Middle frontal gyrus (tissue), 1 donor: ENCODE data around the gene AS3MT.
"Not testable (repeated sequence)": the region's sequence is repeated elsewhere in the genome, so short reads cannot be mapped to it uniquely, and the experiment has no call there.

Experiments
- DNase-seq: peaks from one replicate; pipeline ENCODE4 v3.0.0-alpha.2; 2015; ENCODE audit warnings: low spot score; ENCODE audit errors: extremely low spot score

Gene AS3MT

GRCh38 chr10:102855731-102856436 is 13.4 kb upstream of the AS3MT start:
- DNase-seq = not testable (repeated sequence)

- DNase-seq = no peak
Observed at GRCh38 chr10:102856758-102857424, 12.4 kb upstream of the AS3MT start.

DNA sequence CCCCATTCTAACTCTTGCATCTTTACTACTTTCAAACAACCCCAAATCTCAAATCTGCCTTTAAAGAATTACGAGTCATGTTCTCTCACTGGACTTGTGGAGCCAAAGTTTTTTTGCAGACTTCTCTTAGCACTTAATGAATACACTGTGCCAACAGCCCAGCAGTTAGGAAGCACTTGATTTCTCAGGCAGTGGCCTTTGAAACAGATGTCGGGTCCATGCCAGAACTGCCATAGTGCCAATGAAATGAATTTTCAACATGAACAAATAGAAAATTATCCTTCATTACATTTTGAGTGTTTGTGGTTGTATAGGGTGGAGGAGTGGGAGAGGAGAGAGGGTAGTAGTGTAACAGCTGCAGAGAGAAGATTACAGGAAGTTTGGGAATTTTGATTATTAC is 9.4 kb upstream of the AS3MT start:
- no peak for DNase-seq

DNA sequence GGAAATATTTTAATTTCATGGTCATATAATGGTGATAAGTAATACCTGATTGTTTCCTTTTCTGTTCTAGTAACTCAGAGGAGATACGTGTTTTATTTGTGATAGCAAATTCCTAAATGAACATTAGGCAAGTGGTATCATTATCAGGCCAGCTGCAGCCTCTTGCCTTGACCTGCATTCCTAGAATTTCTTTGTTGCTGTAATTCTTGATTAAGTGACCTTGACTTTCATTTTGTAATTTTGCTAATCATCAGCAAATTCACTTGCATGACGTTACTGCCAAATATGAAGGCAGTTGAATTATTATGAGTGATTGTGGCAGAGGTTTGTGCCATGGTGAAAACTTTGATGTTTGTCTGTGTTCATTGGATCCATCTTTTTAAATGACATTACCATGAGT is 5.6 kb upstream of the AS3MT start:
- no peak for DNase-seq

DNA sequence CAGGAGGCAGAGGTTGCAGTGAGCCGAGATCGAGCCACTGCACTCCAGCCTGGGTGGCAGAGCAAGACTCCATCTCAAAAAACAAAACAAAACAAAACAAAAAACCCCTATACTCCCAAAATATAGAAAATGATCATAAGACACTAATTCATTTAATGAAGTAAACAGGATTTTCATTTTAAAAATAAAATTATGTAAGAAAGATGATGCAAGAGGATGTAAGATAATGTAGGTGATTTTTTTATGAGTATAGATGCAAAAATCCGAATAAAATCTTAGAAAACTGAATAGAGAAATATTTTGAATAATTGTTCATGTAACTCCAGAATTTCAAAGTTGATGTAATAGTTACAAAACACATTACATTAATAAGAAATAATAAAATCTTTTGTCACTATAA is 3.6 kb upstream of the AS3MT start:
- DNase-seq = no peak

- DNase-seq = no peak
Observed at GRCh38 chr10:102868911-102869257, 386 bp upstream of the AS3MT start.

DNA sequence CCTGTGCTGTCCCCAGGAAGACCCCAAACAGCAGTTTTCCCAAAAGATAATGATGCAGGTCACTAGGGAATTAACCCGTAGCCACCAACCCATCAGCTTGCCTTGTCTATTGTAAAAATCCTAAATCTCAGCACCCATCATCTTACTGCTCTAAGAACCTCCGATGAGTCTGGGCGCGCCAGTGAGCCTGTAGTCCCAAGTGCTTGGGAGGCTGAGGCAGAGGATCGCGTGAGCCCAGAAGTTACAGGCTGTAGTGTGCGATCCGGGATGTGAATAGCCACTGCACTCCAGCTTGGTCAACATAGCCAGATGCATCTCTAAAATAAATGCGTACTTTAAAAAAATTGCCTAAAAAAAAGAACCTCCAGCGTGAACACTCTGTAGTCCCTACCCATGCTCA is 951 bp downstream of the AS3MT start:
- DNase-seq = no peak

GRCh38 chr10:102872163-102872562 is 2.9 kb downstream of the AS3MT start:
- no peak for DNase-seq

DNA sequence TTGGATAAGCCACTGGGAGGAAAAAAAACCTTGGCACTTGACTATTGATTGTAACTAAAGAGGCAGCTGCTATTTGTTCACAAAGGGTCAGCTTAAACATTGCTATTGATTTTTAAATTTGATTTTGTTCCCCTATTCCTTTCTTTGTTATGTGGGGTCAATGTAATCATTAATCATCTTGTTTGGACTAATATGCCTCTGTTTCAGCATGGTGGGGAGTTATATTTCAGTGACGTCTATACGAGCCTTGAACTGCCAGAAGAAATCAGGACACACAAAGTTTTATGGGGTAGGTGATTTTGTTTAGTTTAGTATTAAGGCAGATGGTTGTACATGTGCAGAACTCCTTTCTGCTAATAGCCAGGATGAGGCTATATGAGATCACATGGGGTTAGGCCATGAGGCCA is 7.5 kb downstream of the AS3MT start:
- no peak for DNase-seq

DNA sequence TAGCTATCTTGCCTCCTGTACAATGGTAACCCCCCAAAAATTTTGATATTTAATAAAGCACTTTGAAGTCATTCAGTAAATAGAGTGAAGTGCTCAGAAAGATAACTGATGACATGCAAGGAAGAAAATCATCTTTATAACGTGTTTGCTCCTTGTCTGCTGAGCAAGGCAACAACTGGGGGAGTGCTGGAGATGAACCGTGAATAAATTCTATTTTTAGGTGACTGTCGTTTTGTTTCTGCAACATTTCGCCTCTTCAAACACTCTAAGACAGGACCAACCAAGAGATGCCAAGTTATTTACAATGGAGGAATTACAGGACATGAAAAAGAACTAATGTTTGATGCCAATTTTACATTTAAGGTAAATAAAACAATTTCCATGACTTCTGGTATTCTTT is 9.4 kb downstream of the AS3MT start:
- DNase-seq = no peak

- DNase-seq = no peak
Observed at GRCh38 chr10:102880256-102880655, 11.0 kb downstream of the AS3MT start.

GRCh38 chr10:102888048-102888447 is 18.8 kb downstream of the AS3MT start:
- DNase-seq = no peak

- DNase-seq = no peak
Observed at GRCh38 chr10:102894466-102895213, 25.4 kb downstream of the AS3MT start.

GRCh38 chr10:102900006-102900405 is 30.7 kb downstream of the AS3MT start:
- DNase-seq = no peak

DNA sequence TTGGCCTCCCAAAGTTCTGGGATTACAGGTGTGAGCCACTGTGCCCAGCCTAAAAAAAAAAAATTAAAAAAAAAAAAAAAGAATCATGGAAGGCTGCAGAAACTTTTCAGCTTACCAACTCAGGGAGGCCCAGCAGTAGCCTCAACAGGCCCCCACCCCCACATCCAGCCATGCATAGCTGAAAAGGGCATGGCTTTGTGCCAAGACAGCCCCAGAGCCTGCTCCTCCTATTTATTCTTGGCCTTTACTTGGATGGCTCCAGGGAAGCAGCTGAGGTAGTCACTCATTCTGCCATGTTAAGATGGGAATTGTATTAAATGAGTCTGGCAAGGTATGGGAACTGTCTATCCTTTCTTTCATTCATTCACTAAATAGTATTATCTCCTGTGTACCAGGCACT is 35.1 kb downstream of the AS3MT start:
- DNase-seq = no peak

GRCh38 chr10:102906507-102906906 is 37.2 kb downstream of the AS3MT start:
- no peak for DNase-seq

DNA sequence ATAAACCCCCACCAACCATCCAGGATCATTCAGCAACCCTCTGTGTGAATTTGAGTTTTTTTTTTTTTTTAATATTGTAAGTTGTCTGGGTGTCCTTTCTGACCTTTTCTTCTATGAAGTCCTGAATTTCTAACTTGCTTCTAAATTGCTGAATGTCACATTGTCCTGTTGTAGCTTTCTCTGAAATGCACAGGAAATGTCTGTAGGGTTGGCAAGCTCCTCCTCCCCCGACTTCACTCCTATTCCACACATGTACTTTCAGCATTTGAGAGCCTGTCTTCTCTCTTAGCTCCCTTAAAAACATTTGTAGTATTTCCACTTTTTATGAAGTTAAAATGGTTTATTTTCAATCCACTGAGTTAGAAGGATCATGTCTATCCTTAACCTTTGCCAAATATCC is 45.5 kb downstream of the AS3MT start:
- no peak for DNase-seq

GRCh38 chr10:102916173-102916572 is 46.9 kb downstream of the AS3MT start:
- DNase-seq = no peak

GRCh38 chr10:102917314-102917961 is 48.2 kb downstream of the AS3MT start:
- DNase-seq = peak; percentile 58

DNA sequence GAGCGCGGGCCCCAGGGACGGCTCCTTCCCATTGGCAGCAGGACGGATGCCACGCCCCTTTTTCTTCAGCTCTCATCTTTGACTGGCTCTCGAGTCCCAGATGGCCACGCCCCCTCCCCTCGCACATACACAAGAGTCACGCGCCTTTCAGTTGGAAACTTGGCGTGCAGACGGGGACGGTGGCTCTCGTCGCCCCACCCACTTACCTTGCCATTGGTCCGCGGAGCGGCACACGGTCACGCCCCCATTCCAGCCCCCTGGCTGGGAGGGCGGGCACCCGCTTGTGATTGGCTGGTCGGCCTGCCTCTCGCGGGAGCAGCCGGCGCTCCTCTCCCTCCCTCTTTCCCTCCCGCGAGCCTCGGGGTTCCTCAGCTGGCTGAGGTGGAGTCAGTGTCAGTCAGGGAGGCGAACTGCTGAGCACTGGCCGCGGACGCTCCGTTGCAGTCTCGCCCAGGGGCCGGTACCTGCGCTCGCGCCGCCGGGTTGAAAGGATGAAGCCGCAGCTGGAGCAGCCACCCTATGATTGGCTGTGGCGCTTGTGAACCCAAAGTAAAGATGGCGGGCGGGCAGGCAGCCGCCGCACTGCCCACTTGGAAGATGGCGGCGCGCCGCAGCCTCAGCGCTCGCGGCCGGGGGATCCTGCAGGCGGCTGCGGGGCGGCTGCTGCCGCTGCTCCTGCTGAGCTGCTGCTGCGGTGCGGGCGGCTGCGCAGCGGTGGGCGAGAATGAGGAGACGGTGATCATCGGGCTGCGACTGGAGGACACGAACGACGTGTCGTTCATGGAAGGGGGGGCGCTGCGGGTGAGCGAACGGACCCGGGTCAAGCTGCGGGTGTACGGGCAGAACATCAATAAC is 48.9 kb downstream of the AS3MT start, which contains the start of gene CNNM2:
TSS of gene CNNM2 (plus strand) at position 333 of the 855 bp plus-strand sequence. CDS start at position 520, 187 bp downstream.
- DNase-seq = peak; percentile 100

DNA sequence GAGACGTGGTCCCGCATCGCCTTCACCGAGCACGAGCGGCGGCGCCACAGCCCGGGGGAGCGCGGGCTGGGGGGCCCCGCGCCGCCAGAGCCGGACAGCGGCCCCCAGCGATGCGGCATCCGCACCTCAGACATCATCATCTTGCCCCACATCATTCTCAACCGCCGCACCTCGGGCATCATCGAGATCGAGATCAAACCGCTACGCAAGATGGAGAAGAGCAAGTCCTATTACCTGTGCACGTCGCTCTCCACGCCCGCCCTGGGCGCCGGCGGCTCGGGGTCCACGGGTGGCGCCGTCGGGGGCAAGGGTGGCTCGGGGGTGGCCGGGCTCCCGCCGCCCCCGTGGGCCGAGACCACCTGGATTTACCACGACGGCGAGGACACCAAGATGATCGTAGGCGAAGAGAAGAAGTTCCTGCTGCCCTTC is 49.6 kb downstream of the AS3MT start:
- no peak for DNase-seq
